K562 (cell line): ENCODE measurements around the gene FCAMR. TPM values are rescaled to one million over a fixed set of nuclear protein-coding genes. Genes with fewer than 3 reads are reported as not detected.

ENCODE experiments used
- ATAC-seq: fragments of 200-7000 bp; cut with Tn5 transposase; 3 replicates; pipeline ENCODE4 v1.9.1; 2020; ENCODE audit warnings: moderate library complexity
- BruUV-seq: library from RNA; stranded (reverse); fragments of 400-500 nt; replicated peaks from 2 replicates; lab custom pipeline; 2021; lab: Mats Ljungman, UMichigan
- CTCF ChIA-PET: fragments of 300-600 bp; formaldehyde crosslinking; extraction: SDS; loops from one replicate; lab custom pipeline; 2021; ENCODE audit warnings: low intra/inter-chr PET ratio; lab: Yijun Ruan, JAX
- POLR2A ChIA-PET: fragments of 300-600, 350-650 bp; sonication (Branson Sonifier 250); formaldehyde crosslinking; extraction: SDS; loops from one replicate; lab custom pipeline; 2021; ENCODE audit warnings: antibody characterized with exemption, inconsistent platforms; lab: Yijun Ruan, JAX
- DNase-seq, 4 experiments: peaks; one replicate each; pipeline versions ENCODE4 v3.0.0 to v3.0.0-alpha.2; 2011 to 2018; ENCODE audit warnings: low spot score in 3 of 4, mixed read lengths in 3 of 4; ENCODE audit errors: extremely low read depth in 1 of 4
- FAIRE-seq: peaks from 2 replicates; lab custom pipeline; 2011; peaks lifted over from hg19 to GRCh38; lab: Jason Lieb, UNC
- H2AFZ ChIP-seq: 2 replicates; pipeline ENCODE4 v1.6.0; 2011; ENCODE audit warnings: low read depth, low read length, control low read depth, inconsistent platforms
- H3K27ac ChIP-seq: fragments of 200-600 bp; 3 replicates; pipeline ENCODE4 v1.8.0; 2011; ENCODE audit warnings: low read depth, mild to moderate bottlenecking, control low read depth, inconsistent platforms, low read length, moderate library complexity, mixed read lengths; ENCODE audit errors: extremely low read depth
- H3K27me3 ChIP-seq, 2 experiments: fragments of 300-600 bp in 1 of 2; 2 replicates in 1 of 2; 3 replicates in 1 of 2; pipeline versions ENCODE4 v1.6.0 to v1.8.0; 2011; ENCODE audit warnings: inconsistent platforms in 2 of 2, low read length in 2 of 2, mild to moderate bottlenecking in 1 of 2, mixed read lengths in 1 of 2, moderate library complexity in 1 of 2; ENCODE audit not compliant: control insufficient read depth in 2 of 2, insufficient read depth in 2 of 2
- H3K36me3 ChIP-seq: fragments of 300-600 bp; 3 replicates; pipeline ENCODE4 v1.8.0; 2011; ENCODE audit warnings: mild to moderate bottlenecking, low read length, inconsistent platforms; ENCODE audit not compliant: control insufficient read depth, insufficient read depth
- H3K4me1 ChIP-seq, 2 experiments: fragments of 200-600 bp in 1 of 2; replicated peaks in 1 of 2; 2 replicates in 1 of 2; 3 replicates in 1 of 2; pipeline versions ENCODE4 v1.5.1 to v1.8.0; 2011; ENCODE audit warnings: inconsistent platforms in 2 of 2, low read length in 2 of 2, mild to moderate bottlenecking in 1 of 2, mixed read lengths in 1 of 2, moderate library complexity in 1 of 2; ENCODE audit not compliant: control insufficient read depth in 2 of 2, insufficient read depth in 2 of 2
- H3K4me2 ChIP-seq: 2 replicates; pipeline ENCODE4 v1.6.1; 2011; ENCODE audit warnings: low read length, control low read depth, inconsistent platforms, mixed read lengths; ENCODE audit not compliant: insufficient read depth
- H3K4me3 ChIP-seq: fragments of 200-600 bp; sonication (generic), shearing (Covaris generic); 2 replicates; pipeline ENCODE4 v1.5.1; 2016; ENCODE audit warnings: control low read depth, inconsistent platforms
- H3K79me2 ChIP-seq: fragments of 200-600 bp; 3 replicates; pipeline ENCODE4 v1.8.0; 2011; ENCODE audit warnings: low read length, inconsistent platforms; ENCODE audit not compliant: control insufficient read depth, insufficient read depth
- H3K9ac ChIP-seq, 2 experiments: 2 replicates each; pipeline versions ENCODE4 v1.6.0 to v1.6.1; 2011; ENCODE audit warnings: low read depth in 2 of 2, low read length in 2 of 2, control low read depth in 1 of 2, inconsistent platforms in 1 of 2, mild to moderate bottlenecking in 1 of 2, mixed read lengths in 1 of 2; ENCODE audit not compliant: insufficient read depth in 1 of 2
- H3K9me1 ChIP-seq: one replicate; pipeline ENCODE4 v1.6.0; 2011; ENCODE audit warnings: inconsistent platforms, mild to moderate bottlenecking, low read length, moderate library complexity; ENCODE audit not compliant: control insufficient read depth, insufficient read depth
- H3K9me3 ChIP-seq: replicated peaks from 2 replicates; pipeline ENCODE4 v1.5.1; 2011; ENCODE audit warnings: low read depth, low read length, inconsistent platforms; ENCODE audit not compliant: control insufficient read depth, insufficient read depth
- H4K20me1 ChIP-seq: replicated peaks from 2 replicates; pipeline ENCODE4 v1.6.1; 2011; ENCODE audit warnings: low read length, inconsistent platforms, mixed read lengths; ENCODE audit not compliant: control insufficient read depth, insufficient read depth
- ATF2 ChIP-seq: sonication (generic); formaldehyde crosslinking; IDR thresholded peaks from 2 replicates; pipeline ENCODE4 v1.8.1; 2022; ENCODE audit warnings: missing genetic modification reagents
- BRCA1 ChIP-seq, 2 experiments: fragments of 450-650 bp in 1 of 2; sonication (generic) in 1 of 2; formaldehyde crosslinking in 1 of 2; IDR thresholded peaks; 2 replicates each; pipeline versions ENCODE4 v1.5.0 to v1.6.1; 2017 to 2020; ENCODE audit warnings: mild to moderate bottlenecking in 1 of 2, missing genetic modification reagents in 1 of 2
- CBX2 ChIP-seq: fragments of 200-600 bp; sonication (generic); IDR thresholded peaks from one replicate; pipeline ENCODE4 v1.6.1; 2012; ENCODE audit warnings: mild to moderate bottlenecking, low read length, inconsistent platforms; ENCODE audit not compliant: insufficient read depth, poor library complexity, severe bottlenecking
- CLOCK ChIP-seq: fragments of 250-450 bp; sonication (Bioruptor Pico); IDR thresholded peaks from 2 replicates; pipeline ENCODE4 v1.4.0; 2020; ENCODE audit warnings: mild to moderate bottlenecking, moderate library complexity, borderline replicate concordance
- CXXC5 ChIP-seq: fragments of 250-450 bp; sonication (Bioruptor Pico); IDR thresholded peaks from 2 replicates; pipeline ENCODE4 v1.8.0; 2022; ENCODE audit warnings: inconsistent platforms, mild to moderate bottlenecking, moderate library complexity
- FOSL1 ChIP-seq: fragments of 200-800 bp; sonication (Bioruptor generic); conservative IDR thresholded peaks from 2 replicates; pipeline ENCODE4 v1.6.1; 2016; ENCODE audit warnings: missing genetic modification characterization, missing compliant biosample characterization
- KAT7 ChIP-seq: sonication (generic); formaldehyde crosslinking; IDR thresholded peaks from 2 replicates; pipeline ENCODE4 v1.8.0; 2022; ENCODE audit warnings: missing genetic modification reagents, mild to moderate bottlenecking, borderline replicate concordance
- MYC ChIP-seq, 2 experiments: fragments of 250-450 bp in 1 of 2; sonication (Bioruptor Pico) in 1 of 2; IDR thresholded peaks; 2 replicates each; pipeline versions ENCODE4 v1.5.1 to v1.6.1; 2012 to 2021; ENCODE audit warnings: low read depth in 2 of 2, borderline replicate concordance in 1 of 2, improper control_type of control experiment in 1 of 2, low read length in 1 of 2, mild to moderate bottlenecking in 1 of 2, moderate library complexity in 1 of 2
- RB1 ChIP-seq: fragments of 450-650 bp; IDR thresholded peaks from 2 replicates; pipeline ENCODE4 v1.6.1; 2017; ENCODE audit warnings: low read depth, mild to moderate bottlenecking
- ZNF165 ChIP-seq: fragments of 250-450 bp; sonication (Bioruptor Pico); IDR thresholded peaks from 2 replicates; pipeline ENCODE4 v1.4.0; 2020; ENCODE audit warnings: borderline replicate concordance
- ZNF431 ChIP-seq: sonication (generic); formaldehyde crosslinking; IDR thresholded peaks from 2 replicates; pipeline ENCODE4 v1.8.0; 2022; ENCODE audit warnings: mild to moderate bottlenecking, missing genetic modification reagents
- ZNF639 ChIP-seq, 2 experiments: fragments of 200-800 bp in 1 of 2; sonication (Bioruptor generic) in 1 of 2; sonication (generic) in 1 of 2; formaldehyde crosslinking in 1 of 2; IDR thresholded peaks in 1 of 2; conservative IDR thresholded peaks in 1 of 2; 2 replicates each; pipeline versions ENCODE4 v1.5.0 to v1.6.1; 2016 to 2020; ENCODE audit warnings: missing compliant biosample characterization in 1 of 2, missing genetic modification characterization in 1 of 2, missing genetic modification reagents in 1 of 2
- ZNF785 ChIP-seq: fragments of 250-450 bp; sonication (Bioruptor Pico); IDR thresholded peaks from 2 replicates; pipeline ENCODE4 v1.4.0; 2020; ENCODE audit warnings: mild to moderate bottlenecking
- WGBS: fragments of 100-300 bp; shearing (Covaris generic); methylation state at CpG from one replicate; pipeline ENCODE4 v1.1.6; 2016; ENCODE audit warnings: low coverage, mixed read lengths; ENCODE audit not compliant: insufficient coverage; ENCODE audit errors: missing lambda C conversion rate; 5-methylcytosine and 5-hydroxymethylcytosine counted together
- in situ Hi-C: fragments of 300-500 bp; cut with MboI; formaldehyde crosslinking; loops from 4 replicates; pipeline ENCODE4 v1.15.0; 2018; ENCODE audit warnings: inconsistent platforms, mixed read lengths
- intact Hi-C: fragments of 100-400 bp; cut with micrococcal nuclease; formaldehyde crosslinking; loops from 2 replicates; pipeline ENCODE4 v1.14.2; 2022
- polyA plus RNA-seq, 8 experiments: library from polyadenylated mRNA; depleted of rRNA in 4 of 8; stranded (reverse) in 5 of 8; unstranded in 3 of 8; fragments of >200 nt; fragmentation: Nextera tagmentation in 2 of 8; fragmentation: Illumina TruSeq in 1 of 8; extraction: Ambion mirVana in 2 of 8; extraction: Trizol in 1 of 8; gene quantifications; 2 replicates each; pipeline versions ENCODE4 v1.2.1 to v1.2.3, GENCODE V29; 2011 to 2014; ENCODE audit warnings: inconsistent platforms in 1 of 8, missing spikeins in 1 of 8
- total RNA-seq, 7 experiments: library from RNA; depleted of rRNA in 6 of 7; stranded (reverse); fragments of >200 nt in 6 of 7; fragmentation: Illumina TruSeq in 2 of 7; extraction: Trizol in 2 of 7; gene quantifications; 2 replicates each; pipeline versions ENCODE4 v1.2.1 to v1.2.3, GENCODE V29; 2011 to 2021; ENCODE audit warnings: low replicate concordance in 1 of 7

The FCAMR gene
- total and polyA plus RNA-seq, 9 of the 15 experiments (the other 6 are each of a cell fraction or from before 2014, with no cell fraction given): not detected

GRCh38 chr1:206909161-206909882 lies 60.9 kb downstream of the FCAMR start:
- WGBS: 2% methylated on average over 59 of the region's 69 CpGs
- Histone ChIP-seq H4K20me1 (0 out of 2 replicates have a peak, but pooled peaks cover 3% of the 10 kb centered on the region), H3K9me3 (no peaks in the 10 kb centered on the region), H3K4me1 (peaks cover 9 to 18% of the 10 kb centered on the region in 2 experiments; a peak in 4 of 5 replicates), H3K4me3 (peak overlapping the region; percentile 41), H3K27me3 (peaks cover 27 to 50% of the 10 kb centered on the region in 2 experiments; a peak in 4 of 5 replicates), H3K79me2 (no peaks in the 10 kb centered on the region), H3K27ac (no peak overlapping the region), H3K9me1 (no peaks in the 10 kb centered on the region), H3K36me3 (no peaks in the 10 kb centered on the region), H3K4me2 (peak overlapping the region; percentile 66), H3K9ac (peak overlapping the region in 1 of 2 experiments; percentile 83; a peak in 2 of 4 replicates), H2AFZ (peak overlapping the region; percentile 61)
- ChIA-PET POLR2A (interaction anchor here (0.6 to 1.7 kb wide), 9 partner anchors 12 to 351 kb away, joined by 3 to 5 read pairs (median 4); partner anchors contain the start of genes FCMR and IL20), CTCF (interaction anchor here (0.7 to 3.8 kb wide), 4 partner anchors 170 to 391 kb away, joined by 3 to 27 read pairs (median 8); no protein-coding TSS in a partner anchor)
- peak; percentile 43 to 77 (median 63) for DNase-seq
- no TSS peak for BruUV-seq
- in situ Hi-C loops (loop anchor here (25.0 kb wide), 1 partner anchor 297 kb away; the partner anchor contains the start of gene EIF2D), intact Hi-C loops (no loop called here)
- no peak for FAIRE-seq
- peak; percentile 64 for ATAC-seq
- TF ChIP-seq MYC (IDR thresholded peaks at IDR 0.05; ENCODE audit: low read depth, low read length) (no peak), MYC (CRISPR knock-in tag; IDR thresholded peaks at IDR 0.05; ENCODE audit: borderline replicate concordance, low read depth) (no peak), BRCA1 (IDR thresholded peaks at IDR 0.05) (no peak), BRCA1 (CRISPR knock-in tag; IDR thresholded peaks at IDR 0.05) (0 out of 2 replicates have a peak, but pooled peaks have one; percentile 41), ZNF639 (CRISPR knock-in tag; conservative IDR thresholded peaks at IDR 0.05 in 1 of 2, IDR thresholded peaks at IDR 0.05 in 1 of 2) (no peak), CBX2 (no peak), ZNF785 (CRISPR knock-in tag) (no peak), ATF2 (CRISPR knock-in tag) (no peak), CXXC5 (CRISPR knock-in tag) (peak; percentile 9; the same call in 1 of the 2 replicates), ZNF431 (CRISPR knock-in tag) (no peak), ZNF165 (no peak), FOSL1 (tag) (0 out of 2 replicates have a peak, but pooled peaks have one; percentile 20), CLOCK (no peak), RB1 (peak; percentile 55; the same call in 1 of the 2 replicates), KAT7 (no peak)
